DMS79 (cell line): ENCODE measurements around the gene STX1B.

ENCODE experiments used
- DNase-seq: peaks from one replicate; lab custom pipeline; 2025; lab: John Stamatoyannopoulos, UW

STX1B gene

DNA sequence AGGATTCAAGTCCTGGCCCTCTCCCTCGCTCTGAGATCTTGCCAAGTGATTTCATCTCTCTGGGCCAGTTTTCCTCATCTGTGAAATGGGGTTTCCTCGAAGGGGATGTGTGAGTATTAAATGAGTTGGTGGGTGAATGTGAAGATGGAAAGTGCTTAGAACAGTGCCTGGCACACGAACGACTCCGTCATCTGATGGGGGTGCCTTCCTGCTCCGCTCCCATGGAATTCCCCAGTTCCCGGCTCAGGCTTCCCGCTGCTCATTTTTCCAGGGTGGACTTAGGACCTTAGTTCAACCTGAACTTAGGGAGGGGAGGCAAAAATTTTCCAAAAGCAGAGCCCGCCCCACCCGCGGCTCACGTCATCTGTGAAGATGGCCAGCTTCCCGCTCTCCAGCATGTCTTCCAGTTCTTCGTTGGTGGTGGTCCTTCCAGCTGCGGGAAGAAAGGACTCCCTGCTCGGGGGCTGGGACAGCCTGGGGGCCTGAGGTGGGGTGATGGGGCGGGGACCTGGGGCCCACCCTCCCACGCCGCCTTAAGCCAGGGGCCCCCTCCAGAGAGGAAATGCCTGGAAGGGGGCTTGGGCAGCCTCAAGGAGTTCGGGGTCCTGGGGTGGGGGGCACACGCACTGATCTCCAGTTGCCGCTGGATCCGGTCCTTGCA lies 14.0 kb downstream of the STX1B start:
- no peak for DNase-seq

DNA sequence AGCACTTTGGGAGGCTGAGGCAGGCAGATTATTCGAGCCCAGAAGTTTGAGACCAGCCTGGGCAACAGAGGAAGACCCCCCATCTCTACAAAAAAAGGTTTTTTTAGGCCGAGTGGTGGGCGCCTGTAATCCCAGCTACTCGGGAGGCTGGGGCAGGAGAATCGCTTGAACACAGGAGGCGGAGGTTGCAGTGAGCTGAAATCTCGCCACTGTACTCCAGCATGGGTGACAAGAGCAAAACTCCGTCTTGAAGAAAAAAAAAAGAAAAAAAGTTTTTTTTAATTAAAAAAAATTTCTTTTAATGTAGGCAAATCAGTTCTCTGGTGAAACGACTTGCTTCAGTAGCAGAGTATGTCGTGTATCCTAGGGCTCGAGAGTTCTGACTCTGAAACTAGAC lies 14.5 kb downstream of the STX1B start:
- DNase-seq = no peak

DNA sequence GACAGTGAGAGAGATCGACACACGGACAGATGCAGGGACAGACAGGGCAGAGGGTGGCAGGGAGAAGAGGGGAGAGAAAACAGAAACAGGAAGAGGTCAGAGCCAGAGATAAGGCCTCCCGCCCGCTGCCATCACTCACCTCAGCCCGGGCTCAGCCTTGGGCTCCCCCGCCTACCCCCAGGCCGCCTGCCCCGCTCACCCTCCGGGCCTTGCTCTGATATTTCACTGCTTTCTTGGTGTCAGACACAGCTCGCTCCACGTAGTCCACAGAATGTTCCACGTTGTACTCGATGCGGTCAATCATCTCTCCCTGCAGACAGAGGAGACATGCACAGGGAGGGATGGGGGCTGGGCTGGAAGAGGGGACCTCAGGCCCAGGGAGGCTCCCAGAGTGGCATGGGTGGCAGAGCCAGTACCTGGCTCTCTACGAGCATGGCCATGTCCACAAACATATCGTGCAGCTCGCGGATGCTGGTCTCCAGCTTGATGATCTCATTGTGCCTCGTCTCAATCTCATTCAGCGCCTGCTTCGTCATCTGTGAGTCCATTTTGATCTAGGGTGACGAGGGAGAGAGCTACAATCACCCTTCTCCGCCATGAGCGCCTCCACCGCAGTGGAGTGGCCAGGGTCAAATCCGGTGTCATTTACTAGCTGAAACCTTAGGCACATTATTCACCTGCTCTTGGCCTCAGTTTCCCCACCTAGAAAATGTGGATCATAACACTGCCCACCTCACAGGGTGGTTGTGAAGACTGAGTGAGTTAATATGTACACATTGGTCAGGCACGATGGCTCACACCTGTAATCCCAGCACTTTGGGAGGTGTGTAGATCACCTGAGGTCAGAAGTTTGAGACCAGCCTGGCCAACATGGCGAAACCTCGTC lies 17.3 kb downstream of the STX1B start:
- DNase-seq = no peak

DNA sequence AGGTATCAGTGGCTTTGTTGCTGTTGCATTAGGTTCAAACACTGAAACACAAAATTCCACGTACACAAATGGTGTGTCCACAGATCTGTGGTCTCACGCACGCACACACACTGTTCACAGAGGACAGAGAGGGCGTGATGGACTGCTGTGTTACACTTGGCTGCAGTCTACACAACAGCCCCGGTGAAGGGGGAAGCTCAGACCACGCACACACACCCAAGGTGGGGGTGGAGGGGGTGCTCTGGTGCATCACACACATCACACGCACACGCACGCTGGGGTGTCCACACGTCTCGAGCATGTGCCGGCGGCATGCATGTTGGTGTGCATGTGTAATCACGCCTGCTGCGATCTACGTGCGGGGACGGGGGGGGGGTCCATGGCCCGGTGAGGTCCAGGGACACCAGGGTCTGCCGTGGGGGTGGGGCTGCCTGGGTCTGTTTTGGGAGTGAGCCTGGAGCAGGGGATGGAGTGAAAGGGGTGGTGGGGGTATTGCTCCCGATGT lies 18.1 kb downstream of the STX1B start:
- no peak for DNase-seq

DNA sequence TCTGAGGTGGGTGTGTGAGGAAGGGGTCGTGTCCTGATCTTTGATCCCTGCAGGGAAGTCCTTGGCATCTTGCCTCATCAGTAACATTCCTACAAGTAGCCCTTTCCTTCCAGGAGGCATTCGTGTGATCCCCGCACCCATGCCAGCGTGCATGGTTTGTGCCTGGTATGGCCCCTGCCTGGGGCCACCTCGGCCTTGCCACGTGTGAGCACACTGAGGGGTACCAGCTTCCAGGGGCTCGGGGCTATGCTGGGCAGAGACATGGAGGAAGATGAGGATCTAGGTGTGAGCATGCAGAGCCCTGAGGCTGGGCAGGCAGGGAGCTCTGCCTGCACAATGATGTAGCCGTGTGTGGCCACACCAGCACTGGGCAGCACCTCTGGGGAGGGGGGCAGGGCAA lies 19.4 kb downstream of the STX1B start:
- DNase-seq = no peak

DNA sequence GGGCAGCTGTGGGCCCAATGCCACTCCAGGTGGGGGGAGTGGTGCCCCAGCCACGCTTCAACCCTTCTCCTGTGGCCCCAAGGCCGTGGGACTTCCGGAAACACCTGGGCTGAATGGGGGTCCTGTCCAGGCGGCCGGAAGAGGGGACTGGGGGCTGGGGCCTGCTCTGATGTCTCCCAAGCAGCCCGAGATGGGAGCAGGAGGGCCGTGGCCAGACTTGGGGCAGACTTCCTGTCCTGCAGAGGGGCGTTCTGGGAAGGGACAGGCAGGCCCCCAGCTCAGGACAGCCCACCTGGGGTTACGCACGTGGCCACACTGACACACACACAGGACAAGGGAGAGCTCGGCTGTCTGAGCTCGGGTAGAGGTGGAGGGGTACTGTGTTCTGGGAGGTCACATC lies 20.3 kb downstream of the STX1B start:
- DNase-seq = no peak

DNA sequence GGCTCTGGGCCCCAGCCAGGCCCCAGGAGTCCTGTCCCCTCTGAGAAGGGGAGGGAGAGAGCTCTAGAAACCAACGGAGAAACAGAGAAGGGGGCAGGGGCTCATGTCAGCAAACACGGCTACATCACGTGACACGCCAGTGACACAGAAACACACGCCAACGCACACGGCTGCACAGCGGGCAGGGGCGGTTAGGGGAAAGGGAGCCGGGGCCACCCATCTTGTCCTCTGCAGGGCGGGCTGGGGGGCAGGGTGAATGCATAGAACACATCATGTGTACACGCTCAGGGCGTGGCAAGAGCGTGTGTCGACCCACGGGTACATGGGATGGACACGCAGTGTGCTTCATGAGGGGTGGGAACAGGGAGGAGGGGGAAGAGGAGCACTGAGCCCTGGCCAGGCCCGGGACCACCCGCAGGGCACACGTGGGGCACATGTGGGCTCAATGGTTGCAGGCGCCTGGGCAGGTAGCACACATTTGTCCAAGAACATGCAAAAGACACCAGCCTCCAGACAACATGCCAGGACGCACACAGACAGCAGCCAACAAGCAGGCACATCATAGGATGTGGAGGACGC lies 20.9 kb downstream of the STX1B start:
- no peak for DNase-seq

DNA sequence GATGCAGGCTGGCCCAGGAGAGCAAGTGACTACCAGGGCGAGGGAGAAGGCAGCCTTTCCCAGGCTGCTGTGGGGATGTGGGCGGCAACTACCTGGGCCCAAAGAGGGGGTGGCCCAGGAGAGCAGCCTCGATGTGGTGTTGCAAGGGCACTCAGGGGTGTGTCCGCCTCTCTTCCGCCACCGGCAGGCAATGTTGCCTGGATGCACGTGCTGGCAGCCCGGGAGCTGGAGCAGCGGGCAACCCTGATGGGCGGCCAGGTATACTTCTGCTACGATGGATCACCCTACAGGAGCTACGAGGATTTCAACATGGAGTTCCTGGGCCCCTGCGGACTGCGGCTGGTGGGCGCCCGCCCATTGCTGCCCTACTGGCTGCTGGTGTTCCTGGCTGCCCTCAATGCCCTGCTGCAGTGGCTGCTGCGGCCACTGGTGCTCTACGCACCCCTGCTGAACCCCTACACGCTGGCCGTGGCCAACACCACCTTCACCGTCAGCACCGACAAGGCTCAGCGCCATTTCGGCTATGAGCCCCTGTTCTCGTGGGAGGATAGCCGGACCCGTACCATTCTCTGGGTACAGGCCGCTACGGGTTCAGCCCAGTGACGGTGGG lies 22.8 kb downstream of the STX1B start:
- DNase-seq = no peak

DNA sequence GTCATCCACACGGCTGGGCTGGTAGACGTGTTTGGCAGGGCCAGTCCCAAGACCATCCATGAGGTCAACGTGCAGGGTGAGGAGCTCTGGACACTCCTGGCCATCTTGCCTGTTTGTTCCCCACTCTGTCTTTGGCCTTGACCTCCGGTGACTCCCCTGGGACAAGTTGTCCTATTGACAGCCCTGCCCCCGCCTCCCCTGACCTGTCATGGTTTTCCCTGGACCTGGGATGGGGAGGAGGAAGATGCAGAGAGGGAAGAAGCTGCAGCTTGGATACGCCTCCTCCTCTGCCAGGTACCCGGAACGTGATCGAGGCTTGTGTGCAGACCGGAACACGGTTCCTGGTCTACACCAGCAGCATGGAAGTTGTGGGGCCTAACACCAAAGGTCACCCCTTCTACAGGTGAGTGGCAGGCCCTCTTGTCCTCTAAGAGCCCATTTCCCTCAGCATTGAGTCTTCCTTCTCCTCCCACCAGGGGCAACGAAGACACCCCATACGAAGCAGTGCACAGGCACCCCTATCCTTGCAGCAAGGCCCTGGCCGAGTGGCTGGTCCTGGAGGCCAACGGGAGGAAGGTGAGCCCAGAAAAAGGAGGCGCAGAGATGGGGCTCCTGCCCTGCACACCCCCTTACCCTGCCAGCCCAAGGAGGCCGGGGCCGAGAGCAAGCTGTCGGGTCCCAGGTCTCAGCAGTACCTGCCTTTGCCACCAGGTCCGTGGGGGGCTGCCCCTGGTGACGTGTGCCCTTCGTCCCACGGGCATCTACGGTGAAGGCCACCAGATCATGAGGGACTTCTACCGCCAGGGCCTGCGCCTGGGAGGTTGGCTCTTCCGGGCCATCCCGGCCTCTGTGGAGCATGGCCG lies 24.1 kb downstream of the STX1B start:
- no peak for DNase-seq

DNA sequence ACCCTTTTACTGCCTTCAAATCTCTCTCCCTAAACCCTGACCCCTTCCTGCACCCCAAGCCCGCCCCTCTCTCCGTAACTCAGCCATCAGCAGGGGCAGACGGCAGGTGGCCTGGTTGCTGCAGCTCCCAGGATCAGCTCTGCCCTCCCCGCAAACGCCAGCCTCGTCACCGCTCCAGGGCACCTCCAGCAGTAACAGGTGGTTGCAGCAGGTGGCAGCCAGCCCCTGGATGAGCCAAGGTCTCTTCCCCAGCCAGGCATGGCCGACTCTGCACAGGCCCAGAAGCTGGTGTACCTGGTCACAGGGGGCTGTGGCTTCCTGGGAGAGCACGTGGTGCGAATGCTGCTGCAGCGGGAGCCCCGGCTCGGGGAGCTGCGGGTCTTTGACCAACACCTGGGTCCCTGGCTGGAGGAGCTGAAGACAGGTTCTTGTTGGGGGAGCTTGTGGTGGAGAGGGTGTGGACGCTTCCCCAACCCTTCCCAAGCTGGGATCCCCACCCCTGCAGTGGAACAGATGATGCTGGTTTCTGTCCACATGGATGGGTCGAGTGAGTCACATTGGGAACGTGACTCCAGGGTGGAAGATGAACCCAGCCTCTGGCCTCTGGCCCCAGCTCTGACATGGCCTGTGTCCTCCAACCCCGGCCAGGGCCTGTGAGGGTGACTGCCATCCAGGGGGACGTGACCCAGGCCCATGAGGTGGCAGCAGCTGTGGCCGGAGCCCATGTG lies 24.9 kb downstream of the STX1B start:
- peak; percentile 63 for DNase-seq

DNA sequence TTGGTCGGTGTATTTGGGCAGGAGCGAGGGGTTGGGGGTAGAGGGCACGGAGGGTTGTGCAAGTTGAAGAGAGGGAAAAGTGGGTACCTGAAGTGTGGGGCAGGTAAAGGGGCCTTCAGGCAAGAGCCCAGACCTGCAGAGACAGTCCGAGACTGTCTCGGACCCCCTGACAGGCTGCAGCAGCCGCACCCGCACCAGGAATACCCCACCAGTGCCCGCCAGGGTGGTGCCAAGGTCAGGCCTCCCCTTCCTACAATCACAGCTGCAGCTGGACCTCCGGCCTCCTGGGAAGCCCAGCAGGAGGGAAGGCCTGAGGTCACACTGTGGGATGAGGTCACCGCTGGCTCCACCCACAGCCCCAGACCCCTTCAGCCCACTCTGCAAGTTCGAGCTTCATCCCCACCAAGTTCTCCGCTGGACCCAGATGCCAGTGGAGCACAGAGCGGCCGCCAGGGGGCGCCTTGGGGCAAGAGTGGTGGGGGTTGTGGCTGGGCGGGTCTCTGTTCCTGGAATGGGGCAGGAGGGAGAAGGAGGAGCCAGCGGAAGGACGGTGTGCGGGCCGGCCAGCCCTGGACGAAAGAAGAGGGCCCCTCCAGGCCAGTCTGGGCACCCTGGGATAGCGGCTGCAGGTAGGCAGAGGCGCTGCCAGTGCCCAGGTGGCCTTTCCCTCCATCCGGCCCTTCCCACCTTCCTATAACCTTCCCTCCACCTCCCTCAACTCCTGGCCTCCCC lies 25.6 kb downstream of the STX1B start, which contains the start of gene HSD3B7:
HSD3B7 (plus strand) TSS at position 539 of the 732 bp plus-strand sequence. CDS start 452 bp downstream, outside the sequence.
- peak; percentile 51 for DNase-seq

DNA sequence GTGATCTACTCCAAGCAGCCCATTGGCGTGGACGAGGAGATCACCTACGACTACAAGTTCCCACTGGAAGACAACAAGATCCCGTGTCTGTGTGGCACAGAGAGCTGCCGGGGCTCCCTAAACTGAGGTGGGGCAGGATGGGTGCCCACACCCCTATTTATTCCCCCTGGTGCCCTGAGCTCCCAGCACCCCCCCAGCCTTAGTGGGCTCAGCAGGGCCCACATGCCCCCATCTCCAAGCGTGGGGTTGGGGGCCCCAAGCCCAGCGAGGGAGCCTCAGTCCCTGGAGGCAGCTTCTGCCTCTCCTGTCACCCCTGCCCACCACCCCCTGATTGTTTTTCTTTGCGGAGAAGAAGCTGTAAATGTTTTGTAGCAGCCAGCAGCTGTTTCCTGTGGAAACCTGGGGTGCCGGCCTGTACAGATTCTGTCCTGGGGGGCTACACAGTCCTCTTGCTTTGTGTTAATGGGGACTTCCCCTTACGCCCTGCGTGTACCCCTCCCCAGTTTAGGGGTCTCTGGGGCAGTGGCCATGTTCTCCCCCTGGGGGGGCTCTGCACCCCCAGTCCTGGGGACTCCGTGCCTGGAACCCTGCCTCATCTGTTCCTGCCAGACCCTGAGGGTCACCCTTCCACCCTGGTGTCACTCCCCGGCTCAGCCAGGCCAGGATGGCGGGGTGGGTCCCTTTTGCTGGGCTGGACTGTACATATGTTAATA lies 26.4 kb downstream of the STX1B start:
- no peak for DNase-seq

DNA sequence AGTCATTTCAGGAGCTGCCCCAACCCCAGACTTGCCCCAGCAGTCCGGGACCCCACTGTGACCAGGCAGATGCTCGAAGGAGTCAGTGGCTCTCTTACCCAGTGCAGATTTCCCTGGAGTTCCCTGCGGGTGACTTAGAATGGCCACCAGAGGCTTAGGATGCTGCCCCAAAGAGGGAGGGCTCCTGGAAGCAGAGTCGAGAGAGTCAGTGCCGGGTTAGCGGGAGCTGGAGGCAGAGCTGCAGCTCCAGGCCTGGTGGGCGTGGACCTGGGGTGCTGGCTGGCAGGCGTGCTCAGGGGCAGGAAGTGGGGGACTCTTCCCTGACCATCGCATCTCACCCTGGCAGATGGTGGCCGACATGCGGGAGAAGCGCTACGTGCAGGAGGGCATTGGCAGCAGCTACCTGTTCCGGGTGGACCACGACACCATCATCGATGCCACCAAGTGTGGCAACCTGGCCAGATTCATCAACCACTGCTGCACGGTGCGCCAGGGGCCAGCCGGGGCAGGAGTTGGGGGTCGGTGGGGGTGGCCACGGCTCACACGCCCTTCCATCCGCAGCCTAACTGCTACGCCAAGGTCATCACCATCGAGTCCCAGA lies 27.0 kb downstream of the STX1B start:
- DNase-seq = no peak

DNA sequence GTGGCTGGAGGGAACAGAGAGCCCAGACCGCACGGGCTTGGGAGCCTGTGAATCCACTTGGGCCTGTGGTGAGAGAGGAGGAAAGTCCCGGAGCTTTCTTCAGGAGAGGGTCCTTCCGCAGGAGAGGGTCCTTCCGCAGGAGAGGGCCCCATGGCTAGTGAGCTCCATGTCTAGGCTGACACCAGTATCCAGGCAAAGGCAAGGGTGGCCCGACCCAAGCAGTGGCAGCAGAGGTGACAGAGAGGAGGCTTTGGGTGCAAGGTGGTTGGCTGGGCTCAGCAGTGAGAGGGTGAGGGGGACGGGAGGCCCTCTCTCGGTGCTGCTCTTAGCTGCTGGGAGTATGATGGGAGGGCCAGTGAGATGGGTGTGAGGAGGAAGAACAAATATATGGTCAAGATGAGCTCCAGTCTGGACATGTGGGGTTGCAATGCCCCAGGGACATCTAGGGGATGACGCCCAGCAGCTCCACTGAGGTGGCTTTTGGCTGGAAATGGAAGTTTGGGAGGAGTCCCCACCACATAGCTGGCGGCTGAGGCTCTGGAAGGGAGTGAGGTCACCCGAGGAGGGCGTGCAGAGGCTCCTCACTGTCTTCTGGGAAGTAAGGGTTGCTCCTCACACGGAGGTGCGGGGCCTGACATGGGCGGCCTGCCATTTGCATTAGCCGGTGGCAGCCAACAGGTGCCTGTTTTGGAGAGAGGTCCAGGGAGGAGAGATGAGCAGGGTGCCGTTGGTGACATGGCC lies 27.7 kb downstream of the STX1B start:
- DNase-seq = no peak

DNA sequence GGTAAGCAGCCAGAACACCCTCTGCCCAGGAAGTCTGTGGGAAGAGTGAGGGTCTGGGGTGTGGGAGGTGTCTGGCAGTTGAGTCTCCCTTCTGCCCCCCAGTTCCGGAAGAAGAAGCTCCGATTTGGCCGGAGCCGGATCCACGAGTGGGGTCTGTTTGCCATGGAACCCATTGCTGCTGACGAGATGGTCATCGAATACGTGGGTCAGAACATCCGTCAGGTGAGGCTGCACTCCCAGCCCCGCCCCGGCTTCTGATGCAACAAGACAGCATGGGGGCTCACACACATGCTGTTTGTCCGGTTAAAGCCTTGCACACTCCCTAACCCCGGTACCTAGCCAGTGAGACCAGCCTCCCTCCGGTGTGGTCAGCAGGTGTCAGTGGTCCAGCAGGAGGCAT lies 29.5 kb downstream of the STX1B start:
- no peak for DNase-seq

DNA sequence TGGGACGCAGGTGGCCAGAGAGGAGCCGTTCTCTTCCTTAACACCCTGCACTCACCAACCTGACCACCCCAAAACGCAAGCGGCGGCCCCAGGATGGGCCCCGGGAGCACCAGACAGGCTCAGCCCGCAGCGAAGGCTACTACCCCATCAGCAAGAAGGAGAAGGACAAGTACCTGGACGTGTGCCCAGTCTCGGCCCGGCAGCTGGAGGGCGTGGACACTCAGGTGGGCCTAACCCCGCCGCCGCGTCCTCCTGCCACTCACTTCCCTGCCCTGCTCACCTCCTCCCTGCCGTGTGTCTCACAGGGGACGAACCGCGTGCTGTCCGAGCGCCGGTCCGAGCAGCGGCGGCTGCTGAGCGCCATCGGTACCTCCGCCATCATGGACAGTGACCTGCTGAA lies 30.0 kb downstream of the STX1B start:
- DNase-seq = no peak

DNA sequence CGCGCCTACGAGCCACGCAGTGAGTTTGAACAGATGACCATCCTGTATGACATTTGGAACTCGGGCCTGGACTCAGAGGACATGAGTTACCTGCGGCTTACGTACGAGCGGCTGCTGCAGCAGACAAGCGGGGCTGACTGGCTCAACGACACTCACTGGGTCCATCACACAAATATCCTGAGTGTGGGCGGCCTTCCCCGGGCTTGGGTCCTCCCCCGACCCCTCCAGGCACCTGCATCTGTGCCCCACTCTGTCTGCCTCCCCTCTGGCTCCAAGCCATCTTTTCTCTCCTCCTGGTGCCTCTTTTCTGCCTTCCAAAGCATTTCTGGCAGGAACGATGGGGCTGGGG lies 30.4 kb downstream of the STX1B start:
- DNase-seq = no peak
